Subcutaneous abdominal adipose tissue (tissue), 5 donors: ENCODE results near the gene TOP2B.

Experiments used
- H3K27ac ChIP-seq: one replicate; pipeline ENCODE4 v1.7.0; 2013; ENCODE audit warnings: low read depth, mild to moderate bottlenecking, inconsistent platforms, low read length, moderate library complexity
- H3K27me3 ChIP-seq, 5 donors: one replicate each; pipeline ENCODE4 v1.7.0; 2013; ENCODE audit warnings: low read length in 5 of 5, inconsistent platforms in 1 of 5; ENCODE audit not compliant: control insufficient read depth in 5 of 5, insufficient read depth in 4 of 5
- H3K36me3 ChIP-seq, 5 donors: one replicate each; pipeline ENCODE4 v1.7.0; 2013; ENCODE audit warnings: low read length in 5 of 5; ENCODE audit not compliant: control insufficient read depth in 5 of 5, insufficient read depth in 5 of 5
- H3K4me1 ChIP-seq, 5 donors: one replicate each; pipeline ENCODE4 v1.7.0; 2013; ENCODE audit warnings: low read length in 5 of 5, mild to moderate bottlenecking in 3 of 5, moderate library complexity in 1 of 5; ENCODE audit not compliant: control insufficient read depth in 5 of 5, insufficient read depth in 5 of 5
- H3K4me3 ChIP-seq, 5 donors: one replicate each; pipeline ENCODE4 v1.7.0; 2013; ENCODE audit warnings: low read length in 5 of 5, low read depth in 1 of 5
- H3K9ac ChIP-seq, 5 donors: one replicate each; pipeline ENCODE4 v1.7.0; 2013; ENCODE audit warnings: low read length in 5 of 5, mild to moderate bottlenecking in 4 of 5, moderate library complexity in 3 of 5
- H3K9me3 ChIP-seq, 5 donors: one replicate each; pipeline ENCODE4 v1.7.0; 2013; ENCODE audit warnings: low read length in 5 of 5; ENCODE audit not compliant: control insufficient read depth in 5 of 5
- donor health status: healthy.
- donor health status: healthy.
- donor health status: healthy.
- donor health status: healthy.
- donor health status: healthy.

TOP2B gene

GRCh38 chr3:25661694-25662437 is 2.8 kb downstream of the TOP2B start:
- Histone ChIP-seq H3K27ac (no peak overlapping the region), H3K9me3 (no peaks in the 10 kb centered on the region), H3K27me3 (no peaks in the 10 kb centered on the region), H3K4me1 (peaks cover 7 to 46% (median 38%) of the 10 kb centered on the region in 5 donors), H3K9ac (no peak overlapping the region), H3K4me3 (peak overlapping the region in 2 of 5 donors; percentile 18 to 22), H3K36me3 (no peaks in the 10 kb centered on the region)

GRCh38 chr3:25658836-25659235 is 5.9 kb downstream of the TOP2B start:
- no peaks in the 10 kb centered on the region for H3K9me3 ChIP-seq
- H3K9ac ChIP-seq = peak overlapping the region in 1 of 5 donors; percentile 20
- H3K36me3 ChIP-seq = no peaks in the 10 kb centered on the region
- no peaks in the 10 kb centered on the region for H3K27me3 ChIP-seq
- H3K4me3 ChIP-seq = no peak overlapping the region
- H3K4me1 ChIP-seq = peaks cover 7 to 49% (median 45%) of the 10 kb centered on the region in 5 donors
- H3K27ac ChIP-seq = no peak overlapping the region

DNA sequence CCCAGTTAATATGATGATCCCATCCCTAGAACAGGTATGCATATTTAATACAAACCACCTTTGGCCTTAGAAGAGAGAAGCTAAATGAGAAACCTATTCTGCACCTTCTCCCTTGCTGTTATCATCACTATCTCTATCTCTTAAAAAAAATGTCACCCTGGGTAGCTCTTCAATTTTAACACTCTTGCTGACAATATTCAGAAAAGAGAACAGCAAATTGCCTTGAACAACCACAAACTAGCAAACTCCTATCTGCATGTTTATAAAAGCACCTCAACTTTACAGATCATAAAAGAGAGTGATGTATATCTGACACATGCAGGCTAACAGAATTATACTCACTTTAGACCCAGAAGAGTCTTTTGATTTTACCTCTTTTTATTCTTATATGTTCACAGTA is 7.4 kb downstream of the TOP2B start:
- H3K36me3 ChIP-seq = no peaks in the 10 kb centered on the region
- no peak overlapping the region for H3K27ac ChIP-seq
- H3K4me3 ChIP-seq = no peak overlapping the region
- H3K9me3 ChIP-seq = no peaks in the 10 kb centered on the region
- no peak overlapping the region for H3K9ac ChIP-seq
- no peaks in the 10 kb centered on the region for H3K27me3 ChIP-seq
- H3K4me1 ChIP-seq = peaks cover 5 to 44% (median 37%) of the 10 kb centered on the region in 5 donors

DNA sequence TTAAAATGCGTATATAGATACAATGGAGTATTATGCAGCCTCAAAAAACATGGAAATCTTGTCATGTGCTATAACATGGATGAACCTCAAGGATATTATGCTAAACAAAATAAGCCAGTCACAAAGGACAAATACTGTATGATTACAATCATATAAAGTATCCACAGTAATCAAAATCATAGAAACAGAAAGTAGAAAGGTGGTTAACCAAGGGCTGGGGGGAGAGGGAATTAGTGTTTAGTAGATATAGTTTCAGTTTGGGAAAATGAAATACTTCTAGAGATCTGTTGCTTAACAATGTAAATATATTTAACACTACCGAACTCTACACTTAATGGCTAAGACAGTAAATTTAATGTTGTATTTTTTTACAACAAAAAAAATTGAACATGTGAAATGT is 9.0 kb downstream of the TOP2B start:
- H3K9me3 ChIP-seq = peaks cover 0 to under 1% (median 0%) of the 10 kb centered on the region in 5 donors
- peaks cover 0 to 36% (median 24%) of the 10 kb centered on the region in 5 donors for H3K4me1 ChIP-seq
- no peak overlapping the region for H3K4me3 ChIP-seq
- H3K27ac ChIP-seq = no peak overlapping the region
- H3K27me3 ChIP-seq = no peaks in the 10 kb centered on the region
- H3K9ac ChIP-seq = no peak overlapping the region
- no peaks in the 10 kb centered on the region for H3K36me3 ChIP-seq

DNA sequence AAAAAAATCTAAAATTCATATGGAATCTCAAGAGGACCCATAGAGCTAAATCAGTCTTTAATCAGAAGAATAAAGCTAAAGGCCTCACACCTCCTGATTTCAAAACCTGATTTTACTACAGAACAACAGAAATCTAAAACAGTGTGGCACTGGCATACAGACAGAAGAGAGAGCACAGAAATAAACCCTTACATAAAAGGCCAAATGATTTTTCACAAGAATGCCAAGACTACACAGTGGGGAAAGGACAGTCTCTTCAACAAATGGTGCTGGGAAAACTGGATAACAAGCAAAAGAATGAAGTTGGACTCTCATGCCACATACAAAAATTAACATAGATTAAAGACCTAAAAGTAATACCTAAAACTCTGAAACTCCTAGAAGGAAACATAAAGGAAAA is 10.1 kb downstream of the TOP2B start:
- Histone ChIP-seq H3K4me3 (no peak overlapping the region), H3K27me3 (no peaks in the 10 kb centered on the region), H3K9me3 (peaks cover 0 to 6% (median 4%) of the 10 kb centered on the region in 5 donors), H3K9ac (peak overlapping the region in 1 of 5 donors; percentile 53), H3K4me1 (peaks cover 0 to 26% (median 24%) of the 10 kb centered on the region in 5 donors), H3K27ac (no peak overlapping the region), H3K36me3 (no peaks in the 10 kb centered on the region)

DNA sequence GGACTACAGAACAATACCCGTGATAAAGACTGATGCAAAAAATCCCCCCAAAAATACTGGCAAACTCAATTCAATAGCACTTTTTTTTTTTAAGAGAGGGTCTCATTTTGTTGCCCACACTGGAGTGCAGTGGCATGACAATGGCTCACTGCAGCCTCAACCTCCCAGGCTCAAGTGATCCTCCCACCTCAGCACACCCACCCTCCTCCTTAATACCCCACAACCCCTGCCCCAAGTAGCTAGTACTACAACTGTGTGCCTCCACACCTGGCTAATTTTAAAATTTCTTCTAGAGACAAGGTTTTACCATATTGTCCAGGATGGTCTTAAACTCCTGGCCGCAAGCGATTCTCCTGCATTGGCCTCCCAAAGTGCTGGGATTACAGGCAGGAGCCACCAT is 11.4 kb downstream of the TOP2B start:
- Histone ChIP-seq H3K4me3 (no peak overlapping the region), H3K27ac (no peak overlapping the region), H3K27me3 (no peaks in the 10 kb centered on the region), H3K9ac (no peak overlapping the region), H3K4me1 (peaks cover 0 to 25% (median 16%) of the 10 kb centered on the region in 5 donors), H3K36me3 (no peaks in the 10 kb centered on the region), H3K9me3 (peaks cover 0 to 11% (median 8%) of the 10 kb centered on the region in 5 donors)

DNA sequence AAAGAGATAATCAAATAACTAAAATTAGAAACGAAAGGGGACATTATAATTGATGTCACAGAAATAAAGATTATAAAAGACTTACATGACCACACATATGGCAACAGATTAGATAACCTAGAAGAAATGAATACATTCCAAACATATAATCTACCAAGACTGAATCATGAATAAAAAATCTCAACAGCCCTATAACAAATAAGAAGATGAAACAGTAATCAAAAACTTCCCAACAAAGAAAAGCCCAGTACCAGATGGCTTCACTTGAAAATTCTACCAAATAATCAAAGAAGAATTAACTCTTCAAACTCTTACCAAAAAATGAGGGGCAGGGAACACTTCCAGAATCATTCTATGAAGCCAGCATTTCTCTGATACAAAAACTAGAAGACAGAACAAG is 11.8 kb downstream of the TOP2B start:
- Histone ChIP-seq H3K4me1 (peaks cover 0 to 25% (median 16%) of the 10 kb centered on the region in 5 donors), H3K27me3 (no peaks in the 10 kb centered on the region), H3K4me3 (no peak overlapping the region), H3K9me3 (peaks cover 0 to 11% (median 8%) of the 10 kb centered on the region in 5 donors), H3K9ac (no peak overlapping the region), H3K36me3 (no peaks in the 10 kb centered on the region), H3K27ac (no peak overlapping the region)

DNA sequence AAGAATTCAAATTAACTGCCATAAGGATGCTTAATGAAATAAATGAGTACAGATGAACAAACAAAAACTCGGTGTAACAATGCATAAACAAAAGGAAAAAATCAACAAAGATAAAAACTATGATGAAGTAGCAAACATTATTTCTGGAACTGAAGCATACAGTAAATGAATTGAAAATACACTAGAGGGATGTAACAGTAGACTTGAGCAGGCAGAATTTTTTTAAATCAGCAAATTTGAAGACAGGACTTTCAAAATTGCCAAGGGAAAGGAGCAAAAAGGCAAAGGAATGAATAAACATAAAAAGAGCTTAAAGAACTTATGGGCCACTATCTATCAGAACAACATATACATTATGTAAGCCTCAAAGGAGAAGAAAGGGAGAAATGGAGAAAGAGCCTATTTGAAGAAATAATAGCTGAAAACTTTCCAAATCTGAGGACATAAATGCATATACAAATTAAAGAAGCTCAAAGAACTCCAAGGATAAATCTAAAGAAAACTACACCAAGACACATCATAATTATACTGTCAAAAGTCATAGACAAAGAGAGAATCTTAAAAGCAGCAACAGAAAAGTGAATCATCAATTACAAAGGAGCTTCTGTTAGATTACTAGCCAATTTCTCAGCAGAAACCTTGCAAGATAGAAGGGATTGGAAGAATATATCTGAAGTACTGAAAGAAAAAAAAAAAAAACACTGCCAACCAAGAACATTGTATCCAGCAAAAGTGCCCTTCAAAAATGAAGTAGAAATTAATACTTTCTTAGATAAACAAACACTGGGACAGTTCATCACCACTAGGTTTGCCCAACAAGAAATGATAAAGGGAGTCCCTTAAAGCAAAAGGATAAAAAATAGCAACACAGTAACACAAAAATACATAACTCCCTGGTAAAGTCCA is 15.5 kb downstream of the TOP2B start:
- peaks cover 0 to 14% (median 12%) of the 10 kb centered on the region in 5 donors for H3K4me1 ChIP-seq
- H3K4me3 ChIP-seq = no peak overlapping the region
- H3K27ac ChIP-seq = no peak overlapping the region
- peaks cover 0 to 11% (median 8%) of the 10 kb centered on the region in 5 donors for H3K9me3 ChIP-seq
- peaks cover 0 to 3% (median 1%) of the 10 kb centered on the region in 5 donors for H3K36me3 ChIP-seq
- H3K9ac ChIP-seq = no peak overlapping the region
- H3K27me3 ChIP-seq = no peaks in the 10 kb centered on the region

GRCh38 chr3:25648107-25648535 is 16.6 kb downstream of the TOP2B start:
- H3K9ac ChIP-seq = no peak overlapping the region
- H3K36me3 ChIP-seq = peaks cover 0 to 6% (median 4%) of the 10 kb centered on the region in 5 donors
- peaks cover 0 to 7% (median 5%) of the 10 kb centered on the region in 5 donors for H3K4me1 ChIP-seq
- H3K27ac ChIP-seq = no peak overlapping the region
- no peak overlapping the region for H3K4me3 ChIP-seq
- H3K27me3 ChIP-seq = no peaks in the 10 kb centered on the region
- peaks cover 0 to 11% (median 8%) of the 10 kb centered on the region in 5 donors for H3K9me3 ChIP-seq

GRCh38 chr3:25635038-25635437 is 29.7 kb downstream of the TOP2B start:
- H3K27ac ChIP-seq = no peak overlapping the region
- no peaks in the 10 kb centered on the region for H3K4me1 ChIP-seq
- H3K36me3 ChIP-seq = peaks cover 32 to 43% (median 34%) of the 10 kb centered on the region in 5 donors

More at GRCh38 chr3:25635038-25635437, 29.7 kb downstream of the TOP2B start:
- Histone ChIP-seq H3K9ac (no peak overlapping the region), H3K4me3 (no peak overlapping the region), H3K9me3 (no peaks in the 10 kb centered on the region), H3K27me3 (no peaks in the 10 kb centered on the region)
